Neural cell (in vitro differentiated cells): ENCODE results near the gene WDR38. TPM values are rescaled to one million over a fixed set of nuclear protein-coding genes. Genes with fewer than 3 reads are reported as not detected.

Experiments
- H2AFZ ChIP-seq: fragments of 200-600, 300-800 bp; sonication (generic), shearing (Covaris generic); 2 replicates; pipeline ENCODE4 v1.6.0; 2014; ENCODE audit warnings: low read depth, mild to moderate bottlenecking, antibody characterized with exemption, low read length, moderate library complexity
- H3F3A ChIP-seq: fragments of 200-600 bp; shearing (Covaris generic); 2 replicates; pipeline ENCODE4 v1.6.1; 2016; ENCODE audit warnings: mild to moderate bottlenecking, moderate library complexity, mixed read lengths, antibody characterized with exemption, low read length; ENCODE audit not compliant: insufficient read depth, poor library complexity, severe bottlenecking
- H3K27ac ChIP-seq: fragments of 200-600, 300-800 bp; sonication (generic), shearing (Covaris generic); 2 replicates; pipeline ENCODE4 v1.5.1; 2014; ENCODE audit warnings: mild to moderate bottlenecking, low read length, moderate library complexity
- H3K27me3 ChIP-seq: fragments of 300-800, 200-600 bp; sonication (generic), shearing (Covaris generic); 2 replicates; pipeline ENCODE4 v1.6.0; 2014; ENCODE audit warnings: mild to moderate bottlenecking, low read depth, low read length, moderate library complexity; ENCODE audit not compliant: insufficient read depth
- H3K36me3 ChIP-seq: fragments of 300-800, 200-600 bp; sonication (generic), shearing (Covaris generic); 2 replicates; pipeline ENCODE4 v1.5.1; 2014; ENCODE audit warnings: mild to moderate bottlenecking, antibody characterized with exemption, low read length, moderate library complexity; ENCODE audit not compliant: insufficient read depth
- H3K4me2 ChIP-seq: fragments of 300-800, 200-600 bp; sonication (generic), shearing (Covaris generic); 2 replicates; pipeline ENCODE4 v1.6.0; 2014; ENCODE audit warnings: mild to moderate bottlenecking, low read length
- H3K4me3 ChIP-seq: fragments of 300-800, 200-600 bp; sonication (generic), shearing (Covaris generic); 2 replicates; pipeline ENCODE4 v1.5.1; 2014; ENCODE audit warnings: mild to moderate bottlenecking, low read length, moderate library complexity
- H3K79me2 ChIP-seq: fragments of 200-600 bp; shearing (Covaris generic); replicated peaks from 2 replicates; pipeline ENCODE4 v1.6.0; 2014; ENCODE audit warnings: mild to moderate bottlenecking, low read length, moderate library complexity; ENCODE audit not compliant: insufficient read depth
- H3K9ac ChIP-seq: fragments of 300-800, 200-600 bp; sonication (generic), shearing (Covaris generic); 2 replicates; pipeline ENCODE4 v1.6.1; 2016; ENCODE audit warnings: mild to moderate bottlenecking, low read length, mixed read lengths
- H3K9me2 ChIP-seq: fragments of 200-600 bp; shearing (Covaris generic); 2 replicates; pipeline ENCODE4 v1.6.1; 2016; ENCODE audit warnings: mild to moderate bottlenecking, low read length, mixed read lengths; ENCODE audit not compliant: insufficient read depth
- H3K9me3 ChIP-seq: fragments of 200-600, 300-800 bp; sonication (generic), shearing (Covaris generic); 2 replicates; pipeline ENCODE4 v1.6.1; 2016; ENCODE audit warnings: mild to moderate bottlenecking, mixed run types, low read length, moderate library complexity, mixed read lengths
- H4K20me1 ChIP-seq: fragments of 200-600 bp; shearing (Covaris generic); 2 replicates; pipeline ENCODE4 v1.6.1; 2016; ENCODE audit warnings: mild to moderate bottlenecking, mixed run types; ENCODE audit not compliant: insufficient read depth
- EP300 ChIP-seq: fragments of 450-650 bp; conservative IDR thresholded peaks from 2 replicates; pipeline ENCODE4 v1.6.1; 2014; ENCODE audit warnings: antibody characterized with exemption, mild to moderate bottlenecking, moderate library complexity; ENCODE audit not compliant: poor library complexity, severe bottlenecking
- polyA plus RNA-seq: library from polyadenylated mRNA; depleted of rRNA; stranded (reverse); fragments of >200 nt; gene quantifications from 2 replicates; pipeline ENCODE4 v1.2.3, GENCODE V29; 2014
- small RNA-seq, 3 experiments: library from RNA; depleted of rRNA; stranded (forward); fragments of <200 nt; gene quantifications; one replicate each; pipeline ENCODE3, GENCODE V24; 2012

The WDR38 gene
- polyA plus RNA-seq, 1 donor from 2014 or later = not detected

GRCh38 chr9:124906966-124907365 is 53.7 kb downstream of the WDR38 start:
- H3K9me3 ChIP-seq = no peaks in the 10 kb centered on the region
- TF ChIP-seq EP300 = no peak
- H3K27ac ChIP-seq = no peak overlapping the region
- no peak overlapping the region for H2AFZ ChIP-seq
- no peak overlapping the region for H3K9ac ChIP-seq
- no peaks in the 10 kb centered on the region for H3K36me3 ChIP-seq
- no peaks in the 10 kb centered on the region for H4K20me1 ChIP-seq
- H3K4me3 ChIP-seq = no peak overlapping the region
- no peak overlapping the region for H3K4me2 ChIP-seq
- no peaks in the 10 kb centered on the region for H3K27me3 ChIP-seq
- no peaks in the 10 kb centered on the region for H3K9me2 ChIP-seq
- H3K79me2 ChIP-seq = no peaks in the 10 kb centered on the region
- H3F3A ChIP-seq = no peaks in the 10 kb centered on the region

Small RNA genes lying within 50 kb of the gene (small RNA-seq; reads per million reads assigned to genes)
- gene RNU4-82P = 0 to 0.73 (median 0) reads per million in 3 experiments

Other genes with a start within 250 kb of the WDR38 start
- 2.6 and 4.3 TPM in 2 replicates for gene NR6A1, start 82.1 kb upstream of the WDR38 start, polyA plus RNA-seq
- 0.15 and 0.48 TPM in 2 replicates for gene OLFML2A, start 76.3 kb upstream of the WDR38 start, polyA plus RNA-seq
- 1,777 and 2,116 TPM in 2 replicates for gene RPL35, start 8.5 kb downstream of the WDR38 start, polyA plus RNA-seq
- 35.4 and 46.5 TPM in 2 replicates for gene ARPC5L, start 8.7 kb downstream of the WDR38 start, polyA plus RNA-seq
- 15.3 and 23.1 TPM in 2 replicates for gene GOLGA1, start 87.6 kb downstream of the WDR38 start, polyA plus RNA-seq